ENCODE results near the gene FOXN4. TPM values are rescaled to one million over a fixed set of nuclear protein-coding genes. Genes with fewer than 3 reads are reported as not detected.

The FOXN4 gene, protein sequence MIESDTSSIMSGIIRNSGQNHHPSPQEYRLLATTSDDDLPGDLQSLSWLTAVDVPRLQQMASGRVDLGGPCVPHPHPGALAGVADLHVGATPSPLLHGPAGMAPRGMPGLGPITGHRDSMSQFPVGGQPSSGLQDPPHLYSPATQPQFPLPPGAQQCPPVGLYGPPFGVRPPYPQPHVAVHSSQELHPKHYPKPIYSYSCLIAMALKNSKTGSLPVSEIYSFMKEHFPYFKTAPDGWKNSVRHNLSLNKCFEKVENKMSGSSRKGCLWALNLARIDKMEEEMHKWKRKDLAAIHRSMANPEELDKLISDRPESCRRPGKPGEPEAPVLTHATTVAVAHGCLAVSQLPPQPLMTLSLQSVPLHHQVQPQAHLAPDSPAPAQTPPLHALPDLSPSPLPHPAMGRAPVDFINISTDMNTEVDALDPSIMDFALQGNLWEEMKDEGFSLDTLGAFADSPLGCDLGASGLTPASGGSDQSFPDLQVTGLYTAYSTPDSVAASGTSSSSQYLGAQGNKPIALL
- not detected in 2 replicates for total RNA-seq

DNA sequence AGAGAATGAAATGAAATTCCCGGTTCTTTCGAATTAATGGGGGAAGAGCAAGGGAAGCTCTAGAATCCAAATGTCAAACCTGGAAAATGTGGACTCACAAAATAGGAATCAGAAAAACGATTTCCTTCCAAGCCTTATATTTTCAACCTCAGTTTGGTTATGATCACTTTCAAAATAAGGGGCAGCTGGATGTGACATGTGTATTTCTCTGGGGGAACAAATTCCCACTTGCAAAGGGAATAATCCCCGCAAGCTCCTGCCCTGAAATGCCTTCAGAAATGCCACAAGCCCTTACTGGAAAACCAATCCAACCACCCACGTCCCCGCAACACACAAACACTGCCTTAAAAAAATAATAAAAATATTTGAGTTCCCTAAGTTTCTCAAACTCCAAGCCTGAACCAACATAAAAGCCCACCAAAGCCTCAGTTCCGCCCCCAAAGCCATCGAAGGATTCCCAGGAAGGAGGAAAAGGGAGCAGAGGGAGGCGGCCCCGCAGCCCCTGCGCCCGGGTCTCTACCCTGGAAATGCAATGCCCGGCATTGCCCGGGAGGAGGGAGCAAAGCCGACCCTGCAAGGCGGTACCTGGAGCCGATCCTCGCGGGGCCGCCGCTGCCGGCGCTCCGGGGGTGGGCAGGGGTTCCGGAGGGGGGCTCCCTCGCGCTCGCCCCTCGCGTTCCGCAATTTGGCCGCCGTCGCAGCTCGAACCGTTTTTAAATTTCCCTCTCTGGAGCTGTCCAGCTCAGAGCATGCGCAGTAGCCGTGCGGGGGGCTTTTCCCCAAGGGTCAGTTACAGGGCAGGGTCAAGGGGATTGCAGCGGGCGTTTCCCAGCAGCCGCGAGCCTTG lies at the start of gene FOXN4:
TSS of gene FOXN4 (minus strand) at position 751 of the 847 bp plus-strand sequence. CDS start 963 bp downstream, outside the sequence.

GRCh38 chr12:109347589-109347988 lies 38.5 kb upstream of the FOXN4 start, which contains the start of gene MYO1H:
Gene MYO1H (plus strand): TSS chr12:109347900. CDS start chr12:109347961, 61 bp downstream.

Other genes starting within 250 kb of the FOXN4 start
- 8.5 and 9.7 TPM in 2 replicates for gene ALKBH2, start 215.8 kb downstream of the FOXN4 start, total RNA-seq
- 29.4 and 32.6 TPM in 2 replicates for gene UNG, start 211.7 kb downstream of the FOXN4 start, total RNA-seq
- 2.6 and 3.6 TPM in 2 replicates for gene ACACB, start 192.7 kb downstream of the FOXN4 start, total RNA-seq
- not detected in 2 replicates for gene MYO1H, start 38.6 kb upstream of the FOXN4 start, total RNA-seq
- gene KCTD10, start 168.0 kb upstream of the FOXN4 start, total RNA-seq, result 121 and 141 TPM in 2 replicates
- 36.1 and 37.6 TPM in 2 replicates for gene UBE3B, start 168.3 kb upstream of the FOXN4 start, total RNA-seq